Trophoblast cell (in vitro differentiated cells and primary cell): ENCODE results near the gene AADACL2.

Experiments used
- DNase-seq, 2 donors: peaks; one replicate each; pipeline ENCODE4 v3.0.0-alpha.2; 2016
- H2AFZ ChIP-seq: 2 replicates; pipeline ENCODE4 v1.6.1; 2013; ENCODE audit warnings: low read length, moderate library complexity, mild to moderate bottlenecking; ENCODE audit not compliant: insufficient read depth, poor library complexity
- H2AK5ac ChIP-seq: 2 replicates; pipeline ENCODE4 v1.6.1; 2013; ENCODE audit warnings: mild to moderate bottlenecking, low read length
- H2BK120ac ChIP-seq: 2 replicates; pipeline ENCODE4 v1.6.1; 2013; ENCODE audit warnings: low read length, mild to moderate bottlenecking, moderate library complexity; ENCODE audit not compliant: insufficient read depth, poor library complexity
- H2BK12ac ChIP-seq: 2 replicates; pipeline ENCODE4 v1.6.1; 2013; ENCODE audit warnings: mild to moderate bottlenecking, low read length, moderate library complexity
- H2BK5ac ChIP-seq: 2 replicates; pipeline ENCODE4 v1.6.1; 2013; ENCODE audit warnings: low read length, low read depth, moderate library complexity, mild to moderate bottlenecking; ENCODE audit not compliant: poor library complexity
- H3K14ac ChIP-seq: 2 replicates; pipeline ENCODE4 v1.6.1; 2013; ENCODE audit warnings: mild to moderate bottlenecking, low read length
- H3K18ac ChIP-seq: 2 replicates; pipeline ENCODE4 v1.6.1; 2013; ENCODE audit warnings: mild to moderate bottlenecking, low read length
- H3K23ac ChIP-seq: 2 replicates; pipeline ENCODE4 v1.6.1; 2013; ENCODE audit warnings: low read length
- H3K27ac ChIP-seq: 2 replicates; pipeline ENCODE4 v1.5.1; 2013; ENCODE audit warnings: low read depth, mild to moderate bottlenecking, inconsistent platforms, low read length, moderate library complexity
- H3K27me3 ChIP-seq: 2 replicates; pipeline ENCODE4 v1.6.1; 2013; ENCODE audit warnings: inconsistent platforms, mild to moderate bottlenecking, low read length, moderate library complexity; ENCODE audit not compliant: insufficient read depth
- H3K36me3 ChIP-seq, 2 experiments: 1 replicate in 1 of 2; 2 replicates in 1 of 2; pipeline ENCODE4 v1.6.1; 2013; ENCODE audit warnings: low read length in 2 of 2, mild to moderate bottlenecking in 2 of 2, moderate library complexity in 1 of 2; ENCODE audit not compliant: insufficient read depth in 2 of 2, control insufficient read depth in 1 of 2
- H3K4ac ChIP-seq: 2 replicates; pipeline ENCODE4 v1.6.1; 2013; ENCODE audit warnings: low read depth, mild to moderate bottlenecking, low read length, moderate library complexity
- H3K4me1 ChIP-seq, 2 experiments: 1 replicate in 1 of 2; 2 replicates in 1 of 2; pipeline ENCODE4 v1.6.1; 2013; ENCODE audit warnings: low read length in 2 of 2, mild to moderate bottlenecking in 2 of 2, moderate library complexity in 1 of 2; ENCODE audit not compliant: insufficient read depth in 2 of 2, control insufficient read depth in 1 of 2
- H3K4me2 ChIP-seq: 2 replicates; pipeline ENCODE4 v1.6.1; 2013; ENCODE audit warnings: inconsistent platforms, mild to moderate bottlenecking, low read length, moderate library complexity
- H3K4me3 ChIP-seq: 2 replicates; pipeline ENCODE4 v1.5.1; 2013; ENCODE audit warnings: mild to moderate bottlenecking, low read depth, low read length, inconsistent platforms
- H3K79me1 ChIP-seq: one replicate; pipeline ENCODE4 v1.6.1; 2013; ENCODE audit warnings: low read length
- H3K79me2 ChIP-seq: 2 replicates; pipeline ENCODE4 v1.6.1; 2013; ENCODE audit warnings: low read length, mild to moderate bottlenecking; ENCODE audit not compliant: control insufficient read depth, insufficient read depth, poor library complexity
- H3K9ac ChIP-seq: 2 replicates; pipeline ENCODE4 v1.6.1; 2013; ENCODE audit warnings: mild to moderate bottlenecking, low read length
- H3K9me3 ChIP-seq: 2 replicates; pipeline ENCODE4 v1.6.1; 2013; ENCODE audit warnings: low read depth, mild to moderate bottlenecking, control low read depth, inconsistent platforms, low read length; ENCODE audit not compliant: insufficient read depth
- H4K12ac ChIP-seq: 2 replicates; pipeline ENCODE4 v1.6.1; 2013; ENCODE audit warnings: low read depth, mild to moderate bottlenecking, low read length, moderate library complexity
- H4K8ac ChIP-seq: 2 replicates; pipeline ENCODE4 v1.6.1; 2013; ENCODE audit warnings: low read depth, mild to moderate bottlenecking, low read length, moderate library complexity
- H4K91ac ChIP-seq: one replicate; pipeline ENCODE4 v1.6.1; 2013; ENCODE audit warnings: low read depth, mild to moderate bottlenecking, low read length, moderate library complexity
- WGBS: extraction: QIAGEN DNeasy Blood & Tissue Kit; methylation state at CpG from one replicate; pipeline ENCODE4 v1.1.7; 2013; ENCODE audit warnings: missing lambda C conversion rate; ENCODE audit not compliant: insufficient read length, insufficient coverage; ENCODE audit errors: extremely low coverage; 5-methylcytosine and 5-hydroxymethylcytosine counted together

AADACL2 gene

DNA sequence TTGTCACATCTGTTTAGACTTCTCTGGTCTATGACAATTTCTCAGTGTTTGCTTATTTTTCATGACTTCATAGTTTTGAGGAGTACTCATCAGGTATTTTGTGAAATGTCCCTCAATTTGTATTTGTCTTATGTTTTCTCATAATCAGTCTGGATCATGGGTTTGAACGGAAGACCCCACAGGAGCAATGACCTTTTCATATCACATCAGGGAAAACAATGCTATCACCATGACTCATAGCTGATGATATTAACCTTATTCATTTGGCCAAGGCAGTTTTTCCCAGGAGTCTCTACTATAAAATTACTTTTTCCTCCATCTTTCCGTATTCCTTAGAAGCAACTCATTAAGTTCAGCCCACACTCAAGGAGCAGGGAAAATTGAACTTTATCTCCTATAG, 32.7 kb downstream of the AADACL2 start:
- H3K27me3 ChIP-seq = no peaks in the 10 kb centered on the region
- no peak overlapping the region for H2BK12ac ChIP-seq
- H3K9ac ChIP-seq = no peak overlapping the region
- no peaks in the 10 kb centered on the region for H3K9me3 ChIP-seq
- DNase-seq = no peak
- WGBS = no CpG with 5 or more reads among the region's 2 CpGs
- H3K4ac ChIP-seq = no peak overlapping the region
- H4K12ac ChIP-seq = no peak overlapping the region
- H3K18ac ChIP-seq = no peak overlapping the region
- no peak overlapping the region for H3K14ac ChIP-seq
- H4K91ac ChIP-seq = no peak overlapping the region
- H3K4me3 ChIP-seq = no peak overlapping the region
- H3K4me1 ChIP-seq = no peaks in the 10 kb centered on the region
- no peaks in the 10 kb centered on the region for H3K79me1 ChIP-seq
- H3K36me3 ChIP-seq = no peaks in the 10 kb centered on the region
- no peaks in the 10 kb centered on the region for H3K79me2 ChIP-seq
- H3K23ac ChIP-seq = no peak overlapping the region
- no peak overlapping the region for H3K27ac ChIP-seq
- H2BK5ac ChIP-seq = no peak overlapping the region
- H2AFZ ChIP-seq = no peak overlapping the region
- no peak overlapping the region for H2BK120ac ChIP-seq
- H3K4me2 ChIP-seq = no peak overlapping the region
- H4K8ac ChIP-seq = no peak overlapping the region
- no peak overlapping the region for H2AK5ac ChIP-seq

DNA sequence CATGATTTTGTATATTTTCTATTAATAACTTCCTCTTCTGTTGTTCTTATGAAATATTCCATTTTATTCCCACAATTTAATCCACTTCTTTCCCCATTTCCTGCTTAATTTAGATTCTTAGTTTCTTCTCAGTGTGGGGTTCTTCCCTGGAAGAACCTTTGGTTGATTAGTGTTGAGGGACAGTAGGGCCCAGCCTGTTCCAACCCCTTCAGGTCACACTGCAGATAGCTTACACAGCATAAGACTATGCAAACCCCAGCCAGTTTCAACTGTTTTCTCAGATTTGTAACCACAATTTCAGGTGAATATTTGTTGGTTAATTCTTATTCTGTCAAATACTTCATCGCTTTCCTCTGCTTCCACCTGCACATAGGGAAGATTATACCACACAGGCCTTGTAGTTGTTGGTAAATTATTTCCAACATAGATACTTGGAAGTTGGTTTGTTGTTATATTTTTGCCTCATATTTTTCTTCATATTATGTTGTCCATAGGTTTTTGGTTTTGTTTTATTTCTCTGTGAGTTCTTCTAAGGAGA, 34.7 kb downstream of the AADACL2 start:
- no peak overlapping the region for H3K18ac ChIP-seq
- no peak overlapping the region for H2AK5ac ChIP-seq
- H3K9ac ChIP-seq = no peak overlapping the region
- H3K4me2 ChIP-seq = no peak overlapping the region
- H3K23ac ChIP-seq = no peak overlapping the region
- no peak for DNase-seq
- no peak overlapping the region for H4K91ac ChIP-seq
- H2BK12ac ChIP-seq = no peak overlapping the region
- WGBS = no CpG with 5 or more reads among the region's 1 CpG
- no peak overlapping the region for H2AFZ ChIP-seq
- H3K4me3 ChIP-seq = no peak overlapping the region
- H3K27me3 ChIP-seq = no peaks in the 10 kb centered on the region
- no peak overlapping the region for H2BK120ac ChIP-seq
- no peak overlapping the region for H2BK5ac ChIP-seq
- no peaks in the 10 kb centered on the region for H3K79me1 ChIP-seq
- H3K27ac ChIP-seq = no peak overlapping the region
- H3K4ac ChIP-seq = no peak overlapping the region
- no peak overlapping the region for H3K14ac ChIP-seq
- H3K9me3 ChIP-seq = no peaks in the 10 kb centered on the region
- H3K4me1 ChIP-seq = no peaks in the 10 kb centered on the region
- no peak overlapping the region for H4K8ac ChIP-seq
- no peak overlapping the region for H4K12ac ChIP-seq
- no peaks in the 10 kb centered on the region for H3K36me3 ChIP-seq
- H3K79me2 ChIP-seq = no peaks in the 10 kb centered on the region

DNA sequence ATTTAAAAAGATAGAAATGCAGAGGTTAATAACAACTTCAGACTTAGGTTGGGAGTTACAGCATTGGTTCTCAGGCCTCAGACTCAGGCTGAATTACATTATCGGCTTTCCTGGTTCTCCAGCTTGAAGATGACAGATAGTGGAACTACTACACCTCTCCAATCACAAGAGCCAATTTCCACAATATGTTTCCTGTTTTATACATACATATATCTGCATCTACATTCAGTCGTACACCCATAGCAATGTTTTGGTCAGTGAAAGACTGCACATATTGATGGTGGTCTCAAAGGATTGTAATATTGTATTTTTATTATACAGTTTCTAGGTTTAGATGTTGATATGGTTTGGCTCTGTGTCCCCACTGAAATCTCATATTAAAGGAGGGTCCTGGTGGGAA, 35.4 kb downstream of the AADACL2 start:
- no peak overlapping the region for H3K23ac ChIP-seq
- no peaks in the 10 kb centered on the region for H3K4me1 ChIP-seq
- no peak overlapping the region for H2BK12ac ChIP-seq
- no CpG with 5 or more reads among the region's 2 CpGs for WGBS
- H3K27me3 ChIP-seq = no peaks in the 10 kb centered on the region
- no peaks in the 10 kb centered on the region for H3K36me3 ChIP-seq
- no peak overlapping the region for H4K12ac ChIP-seq
- no peaks in the 10 kb centered on the region for H3K79me2 ChIP-seq
- H3K4me2 ChIP-seq = no peak overlapping the region
- no peaks in the 10 kb centered on the region for H3K9me3 ChIP-seq
- no peak overlapping the region for H3K4me3 ChIP-seq
- H2BK120ac ChIP-seq = no peak overlapping the region
- H3K9ac ChIP-seq = no peak overlapping the region
- no peak overlapping the region for H3K27ac ChIP-seq
- H3K79me1 ChIP-seq = no peaks in the 10 kb centered on the region
- H3K14ac ChIP-seq = no peak overlapping the region
- H2AFZ ChIP-seq = no peak overlapping the region
- no peak overlapping the region for H2AK5ac ChIP-seq
- no peak overlapping the region for H3K18ac ChIP-seq
- H3K4ac ChIP-seq = no peak overlapping the region
- no peak for DNase-seq
- no peak overlapping the region for H2BK5ac ChIP-seq
- no peak overlapping the region for H4K91ac ChIP-seq
- no peak overlapping the region for H4K8ac ChIP-seq

DNA sequence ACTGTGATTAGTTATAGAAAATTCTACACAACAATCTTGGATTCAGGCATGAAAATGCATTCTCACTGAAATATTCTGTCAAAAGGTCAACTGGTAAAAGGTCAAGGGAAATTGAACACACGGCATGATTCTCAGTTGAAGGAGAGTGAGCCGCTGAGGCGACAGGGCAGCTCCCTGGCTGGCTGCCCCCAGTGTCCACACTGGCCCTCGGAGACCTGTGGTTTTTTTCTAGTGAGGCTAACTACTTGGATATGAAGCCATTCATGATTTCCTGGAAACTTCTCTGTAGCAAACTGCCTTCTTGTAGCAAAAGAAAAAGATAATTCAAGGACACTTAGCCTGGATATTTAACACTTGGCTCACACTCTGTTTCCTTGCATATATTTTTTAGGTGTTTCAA, 37.2 kb downstream of the AADACL2 start:
- H3K14ac ChIP-seq = no peak overlapping the region
- H4K91ac ChIP-seq = no peak overlapping the region
- no peak overlapping the region for H4K12ac ChIP-seq
- no peaks in the 10 kb centered on the region for H3K79me1 ChIP-seq
- no peaks in the 10 kb centered on the region for H3K79me2 ChIP-seq
- no peak overlapping the region for H2BK120ac ChIP-seq
- no peaks in the 10 kb centered on the region for H3K4me1 ChIP-seq
- no peaks in the 10 kb centered on the region for H3K36me3 ChIP-seq
- no peak overlapping the region for H3K27ac ChIP-seq
- DNase-seq = peak; percentile 46 to 79
- no peaks in the 10 kb centered on the region for H3K9me3 ChIP-seq
- H3K4ac ChIP-seq = no peak overlapping the region
- H3K9ac ChIP-seq = no peak overlapping the region
- H2AK5ac ChIP-seq = no peak overlapping the region
- no peak overlapping the region for H4K8ac ChIP-seq
- H3K4me3 ChIP-seq = no peak overlapping the region
- H3K18ac ChIP-seq = no peak overlapping the region
- H2BK12ac ChIP-seq = no peak overlapping the region
- H3K4me2 ChIP-seq = no peak overlapping the region
- H2BK5ac ChIP-seq = no peak overlapping the region
- WGBS = no CpG with 5 or more reads among the region's 4 CpGs
- no peak overlapping the region for H2AFZ ChIP-seq
- no peak overlapping the region for H3K23ac ChIP-seq
- H3K27me3 ChIP-seq = no peaks in the 10 kb centered on the region
